SK-N-SH (cell line): ENCODE measurements around the gene EIF5AL1. TPM values are rescaled to one million over a fixed set of nuclear protein-coding genes. Genes with fewer than 3 reads are reported as not detected.

Experiments
- CTCF ChIA-PET: fragments of 300-600, 350-600 bp; formaldehyde crosslinking; extraction: SDS; loops from one replicate; lab custom pipeline; 2021; lab: Yijun Ruan, JAX
- POLR2A ChIA-PET: fragments of 350-600 bp; sonication (Branson Sonifier 250); formaldehyde crosslinking; extraction: SDS; loops from one replicate; lab custom pipeline; 2020; ENCODE audit warnings: antibody characterized with exemption, inconsistent platforms; lab: Yijun Ruan, JAX
- DNase-seq: peaks from one replicate; pipeline ENCODE4 v3.0.0; 2012
- H2AFZ ChIP-seq: fragments of 200-600 bp; sonication (generic); 2 replicates; pipeline ENCODE4 v1.8.1; 2016; ENCODE audit warnings: antibody characterized with exemption, mild to moderate bottlenecking, low read depth
- H3F3A ChIP-seq: fragments of 200-600 bp; sonication (generic); replicated peaks from 2 replicates; pipeline ENCODE3; 2016; ENCODE audit warnings: antibody characterized with exemption, mild to moderate bottlenecking; ENCODE audit not compliant: insufficient read depth
- H3K27ac ChIP-seq, 2 experiments: fragments of 200-500 bp in 1 of 2; fragments of 200-600 bp in 1 of 2; sonication (Bioruptor generic) in 1 of 2; sonication (generic), shearing (Covaris generic) in 1 of 2; 2 replicates each; pipeline versions ENCODE4 v1.5.1 to v1.6.1; 2014 to 2016; ENCODE audit warnings: low read depth in 2 of 2, inconsistent platforms in 1 of 2, low read length in 1 of 2, mild to moderate bottlenecking in 1 of 2, mixed read lengths in 1 of 2
- H3K27me3 ChIP-seq: fragments of 200-600 bp; sonication (generic), shearing (Covaris generic); 2 replicates; pipeline ENCODE4 v1.6.1; 2016; ENCODE audit warnings: mixed run types; ENCODE audit not compliant: insufficient read depth
- H3K36me3 ChIP-seq, 2 experiments: fragments of 200-500 bp in 1 of 2; fragments of 200-600 bp in 1 of 2; sonication (Bioruptor generic) in 1 of 2; sonication (generic) in 1 of 2; replicated peaks in 1 of 2; 2 replicates each; pipeline versions ENCODE3 to v1.5.1; 2014 to 2016; ENCODE audit warnings: low read length in 1 of 2, mild to moderate bottlenecking in 1 of 2; ENCODE audit not compliant: insufficient read depth in 2 of 2, control insufficient read depth in 1 of 2
- H3K4me1 ChIP-seq, 2 experiments: fragments of 200-500 bp in 1 of 2; fragments of 200-600 bp in 1 of 2; sonication (Bioruptor generic) in 1 of 2; sonication (generic), shearing (Covaris generic) in 1 of 2; 2 replicates each; pipeline versions ENCODE4 v1.5.1 to v1.6.1; 2014 to 2016; ENCODE audit warnings: low read depth in 1 of 2, low read length in 1 of 2, mixed run types in 1 of 2; ENCODE audit not compliant: insufficient read depth in 2 of 2, control insufficient read depth in 1 of 2
- H3K4me2 ChIP-seq: fragments of 200-600 bp; sonication (generic), shearing (Covaris generic); 2 replicates; pipeline ENCODE4 v1.6.1; 2017; ENCODE audit warnings: mixed run types
- H3K4me3 ChIP-seq, 2 experiments: fragments of 200-500 bp in 1 of 2; fragments of 200-600 bp in 1 of 2; sonication (Bioruptor generic) in 1 of 2; sonication (generic), shearing (Covaris generic) in 1 of 2; 2 replicates each; pipeline versions ENCODE4 v1.5.1 to v1.8.1; 2014 to 2016; ENCODE audit warnings: low read depth in 2 of 2, inconsistent platforms in 1 of 2, low read length in 1 of 2, mild to moderate bottlenecking in 1 of 2, mixed read lengths in 1 of 2, moderate library complexity in 1 of 2
- H3K79me2 ChIP-seq: fragments of 200-600 bp; sonication (generic); 2 replicates; pipeline ENCODE4 v1.8.1; 2017; ENCODE audit warnings: mild to moderate bottlenecking; ENCODE audit not compliant: insufficient read depth
- H3K9ac ChIP-seq: fragments of 200-600 bp; sonication (generic); 2 replicates; pipeline ENCODE4 v1.6.1; 2017; ENCODE audit warnings: mixed run types
- H3K9me2 ChIP-seq: fragments of 200-600 bp; sonication (generic); 2 replicates; pipeline ENCODE4 v1.6.1; 2017; ENCODE audit warnings: mixed run types
- H3K9me3 ChIP-seq: fragments of 200-600 bp; sonication (generic); 2 replicates; pipeline ENCODE4 v1.6.1; 2017; ENCODE audit warnings: mixed run types, mild to moderate bottlenecking, moderate library complexity
- H4K20me1 ChIP-seq: fragments of 200-600 bp; sonication (generic); 2 replicates; pipeline ENCODE4 v1.6.1; 2017; ENCODE audit warnings: mild to moderate bottlenecking, mixed run types; ENCODE audit not compliant: insufficient read depth
- CHD2 ChIP-seq: fragments of 150-350 bp; IDR thresholded peaks from 2 replicates; pipeline ENCODE4 v1.6.1; 2018; ENCODE audit warnings: low read length; ENCODE audit not compliant: partially characterized antibody
- FOSL2 ChIP-seq: IDR thresholded peaks from 2 replicates; pipeline ENCODE4 v1.4.0; 2012; ENCODE audit warnings: low read depth, mild to moderate bottlenecking, moderate library complexity, borderline replicate concordance
- GATA2 ChIP-seq: sonication (generic); formaldehyde crosslinking; IDR thresholded peaks from 2 replicates; pipeline ENCODE4 v1.5.0; 2020; ENCODE audit warnings: mild to moderate bottlenecking, missing genetic modification reagents
- JUND ChIP-seq: IDR thresholded peaks from 2 replicates; pipeline ENCODE4 v1.4.0; 2012
- MXI1 ChIP-seq: IDR thresholded peaks from 2 replicates; pipeline ENCODE4 v1.6.1; 2012; ENCODE audit warnings: mild to moderate bottlenecking, low read depth, low read length, improper control_type of control experiment
- POLR2AphosphoS5 ChIP-seq: IDR thresholded peaks from 2 replicates; pipeline ENCODE4 v1.6.1; 2012; ENCODE audit warnings: low read depth, low read length
- RAD21 ChIP-seq: IDR thresholded peaks from 2 replicates; pipeline ENCODE4 v1.6.1; 2012; ENCODE audit warnings: mild to moderate bottlenecking, low read length
- RCOR1 ChIP-seq: fragments of 150-350 bp; IDR thresholded peaks from 2 replicates; pipeline ENCODE4 v1.6.1; 2017; ENCODE audit warnings: antibody characterized with exemption, low read length
- RFX5 ChIP-seq: IDR thresholded peaks from 2 replicates; pipeline ENCODE4 v1.6.1; 2012; ENCODE audit warnings: mild to moderate bottlenecking, improper control_type of control experiment, low read length
- RXRA ChIP-seq: IDR thresholded peaks from 2 replicates; pipeline ENCODE4 v1.4.0; 2012; ENCODE audit warnings: low read depth, mild to moderate bottlenecking, borderline replicate concordance
- SIN3A ChIP-seq: IDR thresholded peaks from 2 replicates; pipeline ENCODE4 v1.6.1; 2012; ENCODE audit warnings: low read depth, mild to moderate bottlenecking, low read length, moderate library complexity, borderline replicate concordance
- SMC3 ChIP-seq: IDR thresholded peaks from 2 replicates; pipeline ENCODE4 v1.6.1; 2012; ENCODE audit warnings: low read depth, low read length, improper control_type of control experiment
- TAF1 ChIP-seq: IDR thresholded peaks from 2 replicates; pipeline ENCODE4 v1.6.1; 2012; ENCODE audit warnings: low read depth, mild to moderate bottlenecking, low read length, moderate library complexity, borderline replicate concordance
- TCF12 ChIP-seq: IDR thresholded peaks from 2 replicates; pipeline ENCODE4 v1.4.0; 2012
- YY1 ChIP-seq: IDR thresholded peaks from 2 replicates; pipeline ENCODE4 v1.4.0; 2012; ENCODE audit warnings: low read depth, mild to moderate bottlenecking
- WGBS: methylation state at CpG from one replicate; pipeline ENCODE4 v1.1.6; 2017; ENCODE audit warnings: low lambda C conversion rate; 5-methylcytosine and 5-hydroxymethylcytosine counted together
- polyA plus RNA-seq, 3 experiments: library from polyadenylated mRNA; depleted of rRNA; stranded (reverse); fragments of >200 nt; gene quantifications; 2 replicates each; pipeline ENCODE4 v1.2.3, GENCODE V29; 2012
- TF ChIP-seq, protein P1 (sequence below): IDR thresholded peaks from 2 replicates; pipeline ENCODE4; 2012
- TF ChIP-seq, protein P2 (sequence below): fragments of 200-600 bp; sonication (generic); IDR thresholded peaks from 2 replicates; pipeline ENCODE4 v1.6.1; 2017; ENCODE audit warnings: antibody characterized with exemption, mild to moderate bottlenecking, moderate library complexity
- TF ChIP-seq, protein P3 (sequence below): IDR thresholded peaks from 2 replicates; pipeline ENCODE4 v1.4.0; 2012; ENCODE audit warnings: low read depth, borderline replicate concordance
- TF ChIP-seq, protein P4 (sequence below): fragments of 150-350 bp; IDR thresholded peaks from 2 replicates; pipeline ENCODE4 v1.6.1; 2016; ENCODE audit warnings: mild to moderate bottlenecking, low read depth, low read length

The EIF5AL1 gene
- polyA plus RNA-seq, 1 of the 3 experiments (the other 2 are of a cell fraction): 0.26 TPM

DNA sequence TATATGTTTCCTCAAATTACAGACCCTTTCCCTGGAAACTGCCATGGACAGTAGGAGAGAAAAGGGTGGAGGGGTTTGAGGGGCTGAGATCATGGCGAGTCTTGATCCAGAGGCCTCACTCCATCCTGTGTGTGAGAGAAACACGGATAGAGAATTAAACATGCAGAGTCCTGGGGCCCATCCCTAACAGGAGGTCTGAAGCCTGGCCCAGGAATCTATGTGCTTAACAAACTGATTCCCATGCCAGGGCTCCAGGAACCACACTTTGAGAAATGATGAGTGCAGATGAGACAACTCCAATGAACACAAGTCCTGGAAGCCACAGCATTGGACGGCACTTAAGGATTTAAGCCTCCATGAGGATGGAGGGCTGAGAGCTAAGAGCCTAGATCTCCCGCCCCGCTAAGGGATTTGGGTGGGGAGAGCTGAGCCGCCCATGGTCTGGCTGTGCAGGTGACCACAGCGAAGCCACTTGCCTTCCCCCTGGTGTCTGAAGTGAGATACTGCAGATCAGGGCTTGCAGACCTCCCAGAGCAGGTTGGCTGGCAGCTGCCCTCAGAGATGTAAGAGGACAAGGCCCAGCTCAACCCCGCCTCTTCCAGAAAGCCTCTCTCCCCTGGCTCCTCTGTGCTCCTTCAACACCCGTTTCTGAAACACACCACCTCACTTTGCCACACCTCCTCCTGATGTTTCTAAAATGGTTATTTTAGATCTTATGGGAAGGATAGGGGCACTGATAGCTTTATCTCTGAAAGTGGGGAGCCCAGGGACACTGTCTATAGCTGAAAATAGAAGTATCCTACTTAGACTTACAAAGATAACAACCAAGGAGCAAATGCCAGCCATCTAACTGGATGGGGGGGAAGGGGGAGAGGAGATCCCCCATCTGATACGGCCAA is 24.8 kb upstream of the EIF5AL1 start:
- Histone ChIP-seq H3K9me3 (no peaks in the 10 kb centered on the region), H3K79me2 (no peaks in the 10 kb centered on the region), H3F3A (peaks cover 28% of the 10 kb centered on the region), H3K27me3 (no peaks in the 10 kb centered on the region), H3K27ac (peak overlapping the region; percentile 89 to 91), H4K20me1 (no peaks in the 10 kb centered on the region), H3K4me2 (peak overlapping the region; percentile 63), H3K9ac (peak overlapping the region; percentile 56; the same call in 1 of the 2 replicates), H3K4me1 (peaks cover 27 to 34% of the 10 kb centered on the region in 2 experiments), H3K9me2 (no peaks in the 10 kb centered on the region), H3K36me3 (no peaks in the 10 kb centered on the region), H3K4me3 (no peak overlapping the region; a peak in 1 of 4 replicates), H2AFZ (peak overlapping the region; percentile 61)
- ChIA-PET CTCF (interaction anchor here (0.6 to 8.1 kb wide), 39 partner anchors 10 to 185 kb away, joined by 3 to 99 read pairs (median 4); no protein-coding TSS in a partner anchor), POLR2A (interaction anchor here (0.9 kb wide), 1 partner anchor 79 kb away, joined by 4 read pairs; no protein-coding TSS in a partner anchor)
- TF ChIP-seq, protein P1, sequence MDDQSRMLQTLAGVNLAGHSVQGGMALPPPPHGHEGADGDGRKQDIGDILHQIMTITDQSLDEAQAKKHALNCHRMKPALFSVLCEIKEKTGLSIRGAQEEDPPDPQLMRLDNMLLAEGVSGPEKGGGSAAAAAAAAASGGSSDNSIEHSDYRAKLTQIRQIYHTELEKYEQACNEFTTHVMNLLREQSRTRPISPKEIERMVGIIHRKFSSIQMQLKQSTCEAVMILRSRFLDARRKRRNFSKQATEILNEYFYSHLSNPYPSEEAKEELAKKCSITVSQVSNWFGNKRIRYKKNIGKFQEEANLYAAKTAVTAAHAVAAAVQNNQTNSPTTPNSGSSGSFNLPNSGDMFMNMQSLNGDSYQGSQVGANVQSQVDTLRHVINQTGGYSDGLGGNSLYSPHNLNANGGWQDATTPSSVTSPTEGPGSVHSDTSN: no peak
- TF ChIP-seq RCOR1 (0 out of 2 replicates have a peak, but pooled peaks have one; percentile 15), SMC3 (peak; percentile 93), TCF12 (no peak), RAD21 (peak; percentile 78), MXI1 (no peak), RXRA (no peak)
- TF ChIP-seq, protein P2, sequence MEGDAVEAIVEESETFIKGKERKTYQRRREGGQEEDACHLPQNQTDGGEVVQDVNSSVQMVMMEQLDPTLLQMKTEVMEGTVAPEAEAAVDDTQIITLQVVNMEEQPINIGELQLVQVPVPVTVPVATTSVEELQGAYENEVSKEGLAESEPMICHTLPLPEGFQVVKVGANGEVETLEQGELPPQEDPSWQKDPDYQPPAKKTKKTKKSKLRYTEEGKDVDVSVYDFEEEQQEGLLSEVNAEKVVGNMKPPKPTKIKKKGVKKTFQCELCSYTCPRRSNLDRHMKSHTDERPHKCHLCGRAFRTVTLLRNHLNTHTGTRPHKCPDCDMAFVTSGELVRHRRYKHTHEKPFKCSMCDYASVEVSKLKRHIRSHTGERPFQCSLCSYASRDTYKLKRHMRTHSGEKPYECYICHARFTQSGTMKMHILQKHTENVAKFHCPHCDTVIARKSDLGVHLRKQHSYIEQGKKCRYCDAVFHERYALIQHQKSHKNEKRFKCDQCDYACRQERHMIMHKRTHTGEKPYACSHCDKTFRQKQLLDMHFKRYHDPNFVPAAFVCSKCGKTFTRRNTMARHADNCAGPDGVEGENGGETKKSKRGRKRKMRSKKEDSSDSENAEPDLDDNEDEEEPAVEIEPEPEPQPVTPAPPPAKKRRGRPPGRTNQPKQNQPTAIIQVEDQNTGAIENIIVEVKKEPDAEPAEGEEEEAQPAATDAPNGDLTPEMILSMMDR: peak; percentile 73
- 75% methylated on average over 10 of the region's 10 CpGs for WGBS
- DNase-seq: peak; percentile 77

DNA sequence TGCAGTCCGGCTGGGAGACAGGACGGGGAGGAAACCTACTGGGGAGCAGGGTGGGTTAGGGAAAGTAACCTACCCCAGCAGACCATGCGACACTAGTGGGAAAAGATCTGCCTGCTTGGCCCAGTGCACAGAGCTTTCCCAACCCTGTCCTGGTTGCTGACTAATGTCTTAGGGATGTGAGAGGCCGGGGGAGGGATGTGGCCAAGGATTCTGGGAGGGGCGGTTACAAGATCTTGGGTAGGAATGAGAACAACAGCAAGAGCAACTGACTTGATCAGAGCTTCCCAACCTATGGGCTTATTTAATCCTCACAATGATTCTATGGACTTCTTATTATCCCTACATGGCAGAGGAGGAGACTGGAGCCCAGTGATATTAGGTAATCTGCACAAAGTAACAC is 24.0 kb upstream of the EIF5AL1 start:
- Histone ChIP-seq H3K36me3 (no peaks in the 10 kb centered on the region), H3K4me2 (peak overlapping the region; percentile 63), H4K20me1 (no peaks in the 10 kb centered on the region), H3K4me1 (peaks cover 26 to 27% of the 10 kb centered on the region in 2 experiments), H3K4me3 (no peak overlapping the region), H3K27ac (peak overlapping the region; percentile 89 to 91), H3K9me3 (no peaks in the 10 kb centered on the region), H2AFZ (peak overlapping the region; percentile 61), H3K79me2 (no peaks in the 10 kb centered on the region), H3F3A (peaks cover 20% of the 10 kb centered on the region), H3K27me3 (no peaks in the 10 kb centered on the region), H3K9me2 (no peaks in the 10 kb centered on the region), H3K9ac (peak overlapping the region; percentile 56; the same call in 1 of the 2 replicates)
- DNase-seq: no peak
- POLR2A ChIA-PET: interaction anchor here (0.9 kb wide), 1 partner anchor 80 kb away, joined by 4 read pairs; no protein-coding TSS in a partner anchor
- CTCF ChIA-PET: interaction anchor here (0.7 to 8.1 kb wide), 36 partner anchors 9 to 186 kb away, joined by 3 to 99 read pairs (median 4); no protein-coding TSS in a partner anchor
- WGBS: 28% methylated on average over 5 of the region's 5 CpGs
- TF ChIP-seq MXI1 (no peak), TAF1 (peak; percentile 49; the same call in 1 of the 2 replicates), SIN3A (no peak), JUND (peak; percentile 94), CHD2 (no peak), RFX5 (no peak), FOSL2 (peak; percentile 88), RXRA (no peak; the same call in 1 of the 2 replicates), POLR2AphosphoS5 (peak; percentile 57), YY1 (no peak), GATA2 (CRISPR knock-in tag) (no peak)
- TF ChIP-seq, protein P3, sequence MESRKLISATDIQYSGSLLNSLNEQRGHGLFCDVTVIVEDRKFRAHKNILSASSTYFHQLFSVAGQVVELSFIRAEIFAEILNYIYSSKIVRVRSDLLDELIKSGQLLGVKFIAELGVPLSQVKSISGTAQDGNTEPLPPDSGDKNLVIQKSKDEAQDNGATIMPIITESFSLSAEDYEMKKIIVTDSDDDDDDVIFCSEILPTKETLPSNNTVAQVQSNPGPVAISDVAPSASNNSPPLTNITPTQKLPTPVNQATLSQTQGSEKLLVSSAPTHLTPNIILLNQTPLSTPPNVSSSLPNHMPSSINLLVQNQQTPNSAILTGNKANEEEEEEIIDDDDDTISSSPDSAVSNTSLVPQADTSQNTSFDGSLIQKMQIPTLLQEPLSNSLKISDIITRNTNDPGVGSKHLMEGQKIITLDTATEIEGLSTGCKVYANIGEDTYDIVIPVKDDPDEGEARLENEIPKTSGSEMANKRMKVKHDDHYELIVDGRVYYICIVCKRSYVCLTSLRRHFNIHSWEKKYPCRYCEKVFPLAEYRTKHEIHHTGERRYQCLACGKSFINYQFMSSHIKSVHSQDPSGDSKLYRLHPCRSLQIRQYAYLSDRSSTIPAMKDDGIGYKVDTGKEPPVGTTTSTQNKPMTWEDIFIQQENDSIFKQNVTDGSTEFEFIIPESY: no peak
- TF ChIP-seq, protein P4, sequence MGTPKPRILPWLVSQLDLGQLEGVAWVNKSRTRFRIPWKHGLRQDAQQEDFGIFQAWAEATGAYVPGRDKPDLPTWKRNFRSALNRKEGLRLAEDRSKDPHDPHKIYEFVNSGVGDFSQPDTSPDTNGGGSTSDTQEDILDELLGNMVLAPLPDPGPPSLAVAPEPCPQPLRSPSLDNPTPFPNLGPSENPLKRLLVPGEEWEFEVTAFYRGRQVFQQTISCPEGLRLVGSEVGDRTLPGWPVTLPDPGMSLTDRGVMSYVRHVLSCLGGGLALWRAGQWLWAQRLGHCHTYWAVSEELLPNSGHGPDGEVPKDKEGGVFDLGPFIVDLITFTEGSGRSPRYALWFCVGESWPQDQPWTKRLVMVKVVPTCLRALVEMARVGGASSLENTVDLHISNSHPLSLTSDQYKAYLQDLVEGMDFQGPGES: no peak
